AG08396 (cell line): ENCODE results near the gene ZNF799.
"Not testable (repeated sequence)": the region's sequence is repeated elsewhere in the genome, so short reads cannot be mapped to it uniquely, and the experiment has no call there.

Source experiments
- DNase-seq: peaks from one replicate; pipeline ENCODE4 v3.0.0; 2012; ENCODE audit warnings: low spot score, mixed read lengths

The ZNF799 gene

DNA sequence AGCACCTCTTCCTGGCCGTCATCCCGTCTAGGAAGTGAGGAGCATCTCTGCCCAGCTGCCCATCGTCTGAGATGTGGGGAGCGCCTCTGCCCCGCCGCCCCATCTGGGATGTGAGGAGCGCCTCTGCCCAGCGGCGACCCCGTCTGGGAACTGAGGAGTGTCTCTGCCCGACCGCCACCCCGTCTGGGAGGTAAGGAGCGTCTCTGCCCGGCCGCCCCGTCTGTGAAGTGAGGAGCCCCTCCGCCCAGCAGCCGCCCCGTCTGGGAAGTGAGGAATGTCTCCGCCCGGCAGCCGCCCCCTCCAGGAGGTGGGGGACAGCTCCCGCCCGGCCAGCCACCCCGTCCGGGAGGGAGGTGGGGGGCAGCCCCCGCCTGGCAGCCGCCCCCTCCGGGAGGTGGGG is 38.8 kb downstream of the ZNF799 start:
- DNase-seq, result not testable (repeated sequence)

DNA sequence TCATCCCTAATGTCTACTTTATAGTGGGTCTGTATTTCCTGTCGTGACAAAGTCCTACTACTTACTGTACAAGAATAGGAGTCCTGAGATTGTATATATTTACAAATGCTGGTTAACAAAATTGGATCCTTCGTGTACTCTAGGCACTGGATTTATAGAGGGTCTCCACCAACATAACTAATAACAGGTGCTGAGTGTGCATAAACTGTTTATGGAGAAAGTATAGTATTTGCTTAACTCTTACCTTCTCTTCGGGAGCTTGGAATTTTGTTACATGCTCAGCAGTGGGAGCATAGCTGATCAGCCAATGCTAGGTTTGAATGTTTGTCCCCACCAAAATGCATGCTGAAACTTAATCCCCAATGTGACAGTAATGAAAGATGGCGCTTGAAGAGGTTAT is 47.7 kb downstream of the ZNF799 start:
- DNase-seq, result no peak

- no peak for DNase-seq
These were observed 50.2 kb downstream of the ZNF799 start for GRCh38 chr19:12350890-12351197.

DNA sequence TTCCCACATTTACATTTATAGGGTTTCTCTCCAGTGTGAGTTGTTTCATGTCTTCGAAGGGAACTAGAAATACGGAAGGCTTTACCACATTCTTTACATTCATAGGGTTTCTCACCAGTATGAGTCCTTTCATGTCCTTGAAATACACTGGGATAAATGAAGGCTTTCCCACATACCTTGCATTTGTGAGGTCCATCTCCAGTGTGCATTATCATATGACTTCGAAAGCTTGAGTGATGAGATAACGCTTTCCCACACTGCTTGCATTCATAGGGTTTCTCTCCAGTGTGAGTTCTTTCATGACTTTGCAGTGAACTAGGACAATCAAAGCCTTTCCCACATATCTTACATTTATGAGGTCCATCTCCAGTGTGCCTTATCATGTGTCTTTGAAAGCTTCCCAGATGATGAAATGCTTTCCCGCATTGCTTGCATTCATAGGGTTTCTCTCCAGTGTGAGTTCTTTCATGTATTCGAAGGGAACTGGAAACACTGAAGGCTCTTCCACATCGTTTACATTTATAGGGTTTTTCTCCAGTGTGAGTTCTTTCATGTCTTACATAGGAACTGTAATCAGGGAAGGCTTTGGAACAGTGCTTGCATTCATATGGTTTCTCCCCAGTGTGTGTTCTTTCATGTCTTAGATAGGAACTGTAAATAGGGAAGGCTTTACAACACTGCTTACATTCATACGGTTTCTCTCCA is 50.7 kb downstream of the ZNF799 start:
- DNase-seq, result no peak

DNA sequence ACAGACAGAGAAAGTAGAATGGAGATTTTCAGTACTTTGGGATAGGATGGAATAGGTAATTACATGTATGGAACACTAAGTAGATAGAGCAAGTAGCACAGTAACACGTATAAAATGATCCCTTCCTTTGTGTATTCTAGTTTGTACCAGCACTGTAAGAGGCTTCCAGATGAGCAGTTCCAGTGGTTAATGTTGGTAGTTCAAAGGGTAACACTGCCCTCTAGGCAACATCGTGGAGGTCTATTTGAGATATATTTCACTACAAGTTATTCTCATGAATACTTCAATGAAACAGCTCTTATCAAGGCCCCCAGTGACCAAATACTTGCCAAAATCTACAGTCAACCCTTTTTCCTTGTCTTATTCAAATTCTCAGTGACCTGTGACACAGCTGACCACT is 54.2 kb downstream of the ZNF799 start:
- DNase-seq, result no peak

DNA sequence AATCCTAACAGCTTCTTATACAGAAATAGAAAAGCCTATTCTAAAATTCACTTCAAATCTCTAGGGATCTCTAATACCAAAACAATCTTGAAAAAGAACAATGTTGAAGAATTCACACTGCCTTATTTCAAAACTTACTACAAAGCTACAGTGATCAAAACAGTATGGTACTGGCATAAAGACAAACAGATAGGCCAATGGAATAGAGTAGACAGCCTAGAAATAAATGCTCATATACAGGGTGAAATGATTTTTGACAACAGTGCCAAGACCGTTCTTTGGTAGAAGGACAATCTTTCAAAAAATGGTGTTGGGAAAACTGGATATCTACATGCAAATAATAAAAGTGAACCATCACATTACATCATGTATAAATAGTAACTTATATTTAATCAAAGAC is 55.9 kb downstream of the ZNF799 start:
- no peak for DNase-seq
